Stimulated activated CD4-positive, alpha-beta T cell treated with anti-CD3 and anti-CD28 coated beads, Interleukin-4, amount 100 ng/mL, for 24 hours (primary cell): Measurements from ENCODE around the gene LHX6.

ENCODE experiments used
- DNase-seq: peaks from one replicate; pipeline ENCODE4 v3.0.0-alpha.2; 2020

LHX6 gene

GRCh38 chr9:122186777-122187470 lies 41.8 kb downstream of the LHX6 start:
- DNase-seq: no peak

GRCh38 chr9:122186301-122186700 lies 42.5 kb downstream of the LHX6 start:
- DNase-seq: no peak

- DNase-seq: no peak
Observed at GRCh38 chr9:122184551-122184950, 44.2 kb downstream of the LHX6 start.

DNA sequence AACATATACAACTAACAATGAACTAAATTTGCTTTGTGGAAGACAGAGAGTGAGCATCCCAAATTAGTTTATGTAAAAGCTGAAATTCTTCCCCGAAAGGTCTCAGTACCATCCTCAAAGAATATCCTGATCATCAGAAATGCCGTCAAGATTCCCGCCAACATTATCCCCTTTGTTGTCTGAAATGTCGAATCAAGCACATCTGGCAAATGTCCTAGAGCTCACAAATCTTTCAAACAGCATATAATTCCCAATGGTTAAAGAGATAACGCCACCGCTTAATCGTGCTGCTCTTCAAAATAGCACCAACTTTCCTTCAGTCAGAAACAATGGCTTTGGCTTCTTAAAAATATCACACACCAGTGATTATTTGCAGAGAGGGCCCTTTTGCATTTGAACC lies 45.3 kb downstream of the LHX6 start:
- DNase-seq: no peak

GRCh38 chr9:122180633-122181032 lies 48.1 kb downstream of the LHX6 start:
- no peak for DNase-seq

DNA sequence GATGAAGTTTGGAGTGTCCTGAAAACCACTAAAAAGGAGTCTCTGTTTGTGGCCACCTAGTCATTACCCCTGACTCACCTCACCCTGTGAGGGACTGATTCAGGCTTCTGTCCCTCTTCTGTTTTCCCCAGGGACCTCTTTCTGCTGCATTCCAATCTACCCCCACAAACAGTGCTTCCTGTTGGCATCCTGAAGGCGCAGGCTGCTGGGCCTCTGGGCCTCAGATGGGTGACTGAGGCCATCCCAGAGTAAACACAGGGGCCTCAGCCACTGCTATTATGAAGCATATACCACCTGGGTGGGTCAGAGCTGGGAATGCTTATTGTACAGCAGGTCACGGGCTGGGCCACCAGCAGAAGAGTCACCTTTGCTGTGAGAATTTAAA lies 49.1 kb downstream of the LHX6 start:
- no peak for DNase-seq

- DNase-seq: no peak
Observed at GRCh38 chr9:122179054-122179689, 49.6 kb downstream of the LHX6 start.

GRCh38 chr9:122176916-122177315 lies 51.8 kb downstream of the LHX6 start:
- DNase-seq: no peak

DNA sequence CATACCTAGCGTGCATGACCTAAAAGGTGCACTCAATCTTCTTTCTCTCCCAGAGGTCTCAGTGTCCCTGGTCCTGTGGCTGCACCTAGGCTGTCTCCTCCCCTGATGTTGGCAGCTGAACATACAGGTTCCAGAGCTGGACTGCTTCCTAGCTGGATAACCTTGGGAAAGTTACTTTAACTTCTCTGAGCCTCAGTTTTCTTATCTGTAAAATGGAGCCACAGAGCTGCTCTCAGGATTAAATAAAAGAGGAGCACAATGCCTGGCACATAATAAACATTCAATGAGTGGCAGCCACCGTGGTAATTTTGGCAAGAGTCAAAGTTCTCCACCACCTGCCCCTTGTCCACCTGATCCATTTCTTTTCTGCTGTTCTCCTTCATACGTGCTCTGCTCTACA lies 55.1 kb downstream of the LHX6 start:
- no peak for DNase-seq

DNA sequence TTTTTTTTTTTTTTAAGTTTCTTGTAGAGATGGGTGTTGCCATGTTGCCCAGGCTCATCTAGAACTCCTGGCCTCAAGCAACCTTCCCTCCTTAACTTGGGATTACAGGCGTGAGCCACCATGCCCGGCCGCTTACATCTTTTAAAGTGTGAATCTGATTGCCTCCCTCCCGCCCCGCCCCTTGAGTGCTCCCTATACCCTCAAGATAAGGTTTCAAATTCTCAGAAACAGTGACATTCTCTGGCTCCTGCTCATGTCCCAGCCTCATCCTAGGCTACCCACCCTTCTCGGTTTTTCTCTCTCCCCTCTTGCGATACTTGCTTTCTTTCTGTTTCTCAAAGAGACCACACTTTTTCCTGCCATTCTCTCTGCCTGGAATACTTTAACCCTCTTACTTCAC lies 56.6 kb downstream of the LHX6 start:
- no peak for DNase-seq

GRCh38 chr9:122168356-122168755 lies 60.4 kb downstream of the LHX6 start:
- no peak for DNase-seq

DNA sequence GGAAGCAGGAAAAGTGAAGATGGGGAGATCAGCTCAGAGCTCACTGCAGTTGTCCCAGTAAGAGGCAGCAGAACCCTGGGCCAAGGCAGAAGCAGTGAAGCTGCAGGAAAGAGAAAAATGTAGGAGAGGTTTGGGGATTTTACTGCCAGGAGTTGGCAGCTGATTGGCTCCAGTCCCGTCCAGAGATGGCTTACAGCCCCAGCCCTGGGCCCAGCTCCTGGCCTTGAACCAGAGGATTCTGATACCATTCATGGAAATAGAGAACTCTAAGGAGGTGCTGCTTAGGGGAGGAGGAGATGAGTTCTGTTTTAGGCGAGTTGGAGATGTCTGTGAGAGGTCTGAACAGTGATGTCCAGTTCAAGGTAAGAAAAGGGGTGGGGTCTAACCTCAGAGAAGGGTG lies 64.5 kb downstream of the LHX6 start:
- DNase-seq: no peak

DNA sequence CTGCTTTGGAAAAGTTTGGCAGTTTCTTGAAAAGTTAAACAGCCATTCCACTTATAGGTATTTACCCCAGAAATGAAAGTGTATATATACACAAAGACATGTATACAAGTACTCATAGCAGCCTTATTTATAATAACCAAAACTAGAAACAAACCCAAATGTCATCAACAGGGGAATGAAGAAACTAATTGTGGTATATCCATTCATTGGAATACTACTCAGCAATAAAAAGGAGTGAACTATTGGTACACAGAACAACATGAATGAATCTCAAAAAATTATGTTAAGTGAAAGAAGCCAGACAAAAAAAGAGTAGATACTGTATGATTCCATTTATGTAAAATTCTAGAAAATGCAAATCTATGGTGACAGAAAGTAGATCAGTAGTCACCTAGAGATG lies 66.3 kb downstream of the LHX6 start:
- DNase-seq: no peak

DNA sequence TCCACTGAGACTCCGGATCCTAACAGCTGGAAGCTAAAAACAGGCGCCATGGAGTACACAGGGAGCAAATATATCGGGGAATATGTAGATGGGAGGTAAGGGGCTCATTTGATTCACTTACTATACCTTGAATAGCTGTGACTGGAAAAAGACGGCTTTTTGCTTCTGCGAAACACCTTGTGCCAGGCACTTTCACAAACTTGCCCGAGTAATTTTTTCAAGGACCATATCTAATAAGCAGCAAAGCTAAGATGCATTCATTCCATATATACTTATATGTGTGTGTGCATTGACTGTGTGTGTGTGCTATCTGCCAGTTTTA lies 68.9 kb downstream of the LHX6 start:
- no peak for DNase-seq

DNA sequence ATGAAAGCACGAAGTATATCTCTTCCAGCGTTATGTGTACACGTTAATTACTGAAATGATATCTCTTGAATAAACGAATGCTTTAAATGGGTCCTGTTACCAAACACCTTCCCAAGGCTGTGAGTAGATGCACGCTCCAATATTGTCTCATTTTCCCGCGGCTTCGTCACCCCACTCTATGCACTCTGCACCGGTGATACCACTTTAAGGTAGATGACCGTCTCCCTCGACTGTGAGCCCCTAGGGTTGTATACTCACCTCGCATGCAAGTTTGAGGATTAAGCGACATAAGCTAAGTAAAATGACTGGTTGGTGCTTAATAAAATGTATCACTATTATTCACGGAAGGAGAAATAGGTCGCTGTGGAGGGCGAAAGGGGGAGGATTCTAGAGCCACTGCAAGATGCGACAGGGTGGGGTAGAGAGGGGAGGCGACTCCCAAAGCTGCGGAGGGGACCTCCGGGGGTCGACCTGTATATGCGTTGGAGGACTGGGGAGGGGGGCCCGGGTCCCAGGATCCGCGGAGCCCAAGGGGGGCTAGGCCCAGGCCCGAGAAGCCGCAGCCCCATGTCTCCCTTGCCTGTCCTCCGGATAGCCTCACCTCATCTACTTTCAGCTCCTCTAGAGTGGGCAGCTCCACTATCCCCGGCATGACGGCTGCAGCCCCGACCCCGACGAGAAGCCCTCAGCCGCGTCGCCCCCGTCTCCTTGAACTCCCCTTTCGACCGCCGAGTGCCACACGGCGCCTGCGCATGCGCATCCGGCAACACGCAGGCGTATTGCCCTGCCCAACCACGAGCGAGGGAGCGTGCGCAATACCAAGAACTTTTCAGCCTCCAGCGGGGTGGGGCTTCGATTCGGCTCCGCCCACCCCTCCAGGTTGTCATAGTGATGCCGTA lies 69.5 kb downstream of the LHX6 start, which contains the start of the genes MORN5 and NDUFA8:
TSS of gene MORN5 (plus strand) at position 883 of the 899 bp plus-strand sequence. CDS start 65 bp downstream, outside the sequence.
TSS of gene NDUFA8 (minus strand) at position 754 of the 899 bp plus-strand sequence. CDS start at position 652, 102 bp downstream.
- DNase-seq: peak; percentile 96

- DNase-seq: peak; percentile 26
Observed at GRCh38 chr9:122158202-122158601, 70.6 kb downstream of the LHX6 start.

DNA sequence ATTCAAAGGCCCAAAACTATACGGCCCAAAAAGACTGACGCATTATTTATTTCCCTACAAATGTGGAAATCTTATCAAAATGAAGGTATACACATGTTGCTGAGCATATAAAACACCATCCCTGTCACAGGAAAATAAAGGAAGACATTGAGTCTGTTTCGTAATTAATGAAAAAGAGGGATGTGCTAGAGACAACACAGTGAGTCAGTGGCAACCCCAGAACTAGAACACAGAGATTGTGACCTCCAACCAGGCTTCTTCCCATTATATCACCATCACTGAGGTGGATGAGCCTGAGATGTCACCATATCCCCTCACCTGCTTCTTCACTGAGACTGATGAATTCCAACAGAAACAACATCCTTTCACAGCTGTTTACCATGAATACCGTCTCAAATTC lies 73.0 kb downstream of the LHX6 start:
- no peak for DNase-seq
